DMS53 treated with DMSO at 0.1 percent for 48 hours (cell line): ENCODE measurements around the gene MGLL.

Source experiments
- DNase-seq: peaks from one replicate; lab custom pipeline; 2025; ENCODE audit not compliant: unreplicated experiment; lab: John Stamatoyannopoulos, UW

MGLL gene

DNA sequence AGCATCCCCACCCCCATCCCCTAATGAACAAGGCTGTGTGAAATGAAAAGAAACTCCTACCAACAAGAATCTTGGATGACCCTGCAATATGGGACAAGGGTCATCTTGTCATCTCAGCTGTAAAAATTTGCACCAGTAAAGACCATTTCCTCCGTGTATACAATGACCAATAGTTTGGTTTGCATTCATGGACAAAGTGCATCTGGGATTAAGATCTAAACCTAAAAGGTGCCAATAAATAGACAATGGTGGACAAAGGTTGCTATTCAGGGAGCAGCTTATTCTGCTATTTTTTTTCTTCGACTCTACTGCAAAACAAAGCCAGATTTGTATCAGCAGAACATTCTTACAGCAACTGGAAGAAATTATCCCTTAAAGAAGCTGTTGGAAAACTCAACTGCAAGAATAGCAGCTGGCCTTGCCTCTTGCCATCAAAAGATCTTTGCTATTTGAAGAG lies 8.0 kb downstream of the MGLL start:
- no peak for DNase-seq

DNA sequence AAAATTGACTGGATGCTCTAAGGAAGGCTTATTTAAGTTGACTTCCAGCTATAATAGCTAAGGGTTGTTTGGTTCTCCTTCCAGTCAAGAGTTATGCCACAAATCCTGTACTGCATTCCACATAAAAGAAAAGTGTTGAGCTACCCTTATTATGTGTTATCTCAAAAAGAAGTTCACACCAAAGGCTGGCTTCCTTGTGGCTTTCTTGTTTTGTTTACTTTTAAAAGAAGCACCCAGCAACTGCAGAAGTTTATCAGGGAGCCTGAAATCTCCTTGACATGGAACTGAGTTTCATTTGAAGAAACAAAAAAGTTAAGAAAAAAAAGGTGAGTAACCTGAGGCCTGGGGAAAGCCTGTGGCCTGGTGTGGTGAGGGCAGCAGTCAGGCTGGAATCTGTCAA lies 10.2 kb downstream of the MGLL start:
- no peak for DNase-seq

DNA sequence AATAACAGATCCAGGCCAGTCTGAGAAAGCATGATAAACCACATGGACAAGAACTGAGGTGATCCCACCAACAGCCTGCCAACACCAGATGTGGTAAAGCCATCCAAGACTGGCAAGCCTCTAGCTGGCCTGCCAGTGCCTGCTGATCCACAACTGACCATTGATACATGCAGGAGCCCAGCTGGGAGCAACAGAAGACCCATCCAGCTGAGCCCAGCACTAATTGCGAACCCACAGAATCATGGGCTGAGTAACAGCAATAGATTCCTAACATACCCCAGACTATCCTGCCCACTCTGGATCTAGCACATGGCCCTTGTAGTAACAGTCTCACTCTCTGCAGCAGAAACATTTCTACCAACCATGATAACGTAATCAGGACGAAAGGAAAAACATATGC lies 10.6 kb downstream of the MGLL start:
- DNase-seq = no peak

DNA sequence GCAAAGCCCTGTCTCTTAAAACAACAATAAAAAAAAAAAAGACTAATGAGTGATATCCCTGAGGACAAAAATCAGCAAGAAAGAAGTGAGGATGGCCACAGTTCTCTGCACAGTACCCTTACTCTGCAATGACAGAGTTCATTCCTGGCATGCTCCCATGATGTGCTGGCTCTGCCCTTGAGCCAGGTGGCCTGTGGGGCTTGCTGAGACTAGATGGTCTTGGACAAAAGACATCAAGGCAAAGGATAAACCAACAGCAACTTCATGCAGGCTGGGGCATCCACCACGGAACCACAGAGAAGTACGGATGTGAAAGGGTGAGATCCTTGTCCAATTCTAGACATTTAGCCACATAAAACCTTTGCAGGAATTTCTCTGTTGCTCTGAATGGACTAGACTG lies 12.7 kb downstream of the MGLL start:
- no peak for DNase-seq

DNA sequence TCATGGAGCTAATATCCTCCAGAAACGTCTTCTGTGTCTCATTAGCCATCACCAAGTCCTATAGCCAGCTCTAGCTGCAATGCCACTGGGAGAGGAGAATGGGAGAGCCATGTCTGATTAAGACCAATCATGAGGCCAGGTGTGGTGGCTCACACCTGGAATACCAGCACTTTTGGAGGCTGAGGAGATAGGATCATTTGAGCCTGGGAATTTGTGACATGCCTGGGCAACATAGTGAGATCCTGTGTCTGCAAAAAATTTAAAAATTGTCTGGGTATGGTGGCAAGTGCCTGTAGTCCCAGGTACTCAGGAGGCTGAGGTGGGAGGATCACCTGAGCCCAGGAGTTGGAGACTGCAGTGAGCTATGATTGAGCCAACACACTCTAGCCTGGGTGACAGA lies 13.1 kb downstream of the MGLL start:
- DNase-seq = no peak

DNA sequence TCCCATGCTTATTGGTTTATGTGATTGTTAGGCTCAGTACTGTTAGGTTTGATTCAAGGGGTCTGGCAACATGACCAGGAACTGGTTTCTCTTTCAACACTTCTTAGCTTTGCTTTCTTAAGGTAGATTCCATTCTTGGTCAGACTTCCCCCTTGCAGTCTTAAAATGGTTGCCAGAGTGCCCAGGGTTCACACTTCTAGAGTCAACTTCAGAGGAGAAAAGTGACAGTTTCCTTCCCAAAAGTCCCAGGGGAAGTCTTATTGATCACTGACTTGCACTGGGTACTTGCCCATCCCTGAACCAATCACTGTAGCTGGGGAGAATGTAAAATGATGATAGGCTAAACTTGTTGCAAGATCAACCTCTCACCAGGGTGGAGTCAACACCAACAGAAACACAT lies 14.1 kb downstream of the MGLL start:
- DNase-seq = no peak

DNA sequence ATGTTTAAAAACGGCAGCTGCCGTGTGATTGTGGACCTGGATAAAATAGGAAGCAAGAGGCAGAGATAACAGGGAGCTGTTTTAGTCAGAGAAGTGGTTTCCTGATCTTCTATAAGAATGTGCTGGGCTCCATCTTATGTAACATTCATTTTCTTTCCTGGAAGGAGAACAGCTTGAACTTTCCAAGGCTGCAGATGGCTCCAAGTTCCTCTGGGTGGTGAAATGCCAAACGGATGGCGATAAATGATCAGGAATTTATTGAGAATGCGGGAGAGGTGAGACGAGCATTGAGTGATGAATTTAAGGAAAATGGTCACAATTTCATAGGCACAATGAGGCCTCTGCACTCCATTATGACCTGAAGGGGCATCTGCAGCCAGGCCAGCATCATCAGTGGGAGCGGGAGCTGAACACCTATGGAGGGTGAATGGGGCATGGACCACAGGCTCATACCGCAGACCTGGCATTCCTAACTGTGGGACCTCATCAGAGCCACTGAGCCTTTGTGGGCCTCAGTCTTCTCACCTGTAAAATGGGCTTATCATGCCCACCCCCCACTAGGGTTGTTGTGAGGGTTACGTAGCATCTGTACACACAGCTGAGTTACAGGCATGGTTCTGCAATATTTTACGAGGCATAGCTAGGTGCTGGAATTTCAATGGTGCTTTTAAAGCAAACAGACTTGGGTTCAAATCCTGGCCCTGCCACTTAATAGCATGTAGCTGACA lies 17.1 kb downstream of the MGLL start:
- DNase-seq = no peak

DNA sequence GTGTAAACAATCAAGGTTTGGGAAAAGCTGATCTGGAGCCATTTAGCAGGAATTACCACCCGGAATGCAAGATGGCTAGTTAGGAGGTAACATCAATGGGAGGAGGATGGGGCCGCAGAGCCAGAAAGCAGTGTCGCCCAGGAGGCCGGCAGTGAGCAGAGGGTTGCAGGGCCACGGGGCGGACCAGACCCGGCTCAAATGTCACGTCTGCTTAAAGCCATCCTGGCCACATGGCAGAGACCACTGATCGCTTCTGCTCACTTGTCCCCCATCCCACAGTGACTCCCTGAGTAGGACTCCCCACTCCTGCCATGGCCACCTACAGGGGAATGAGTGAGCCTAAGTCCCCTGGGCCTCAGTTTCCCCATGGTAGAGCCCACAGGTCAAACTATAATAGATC lies 18.2 kb downstream of the MGLL start:
- DNase-seq = no peak

DNA sequence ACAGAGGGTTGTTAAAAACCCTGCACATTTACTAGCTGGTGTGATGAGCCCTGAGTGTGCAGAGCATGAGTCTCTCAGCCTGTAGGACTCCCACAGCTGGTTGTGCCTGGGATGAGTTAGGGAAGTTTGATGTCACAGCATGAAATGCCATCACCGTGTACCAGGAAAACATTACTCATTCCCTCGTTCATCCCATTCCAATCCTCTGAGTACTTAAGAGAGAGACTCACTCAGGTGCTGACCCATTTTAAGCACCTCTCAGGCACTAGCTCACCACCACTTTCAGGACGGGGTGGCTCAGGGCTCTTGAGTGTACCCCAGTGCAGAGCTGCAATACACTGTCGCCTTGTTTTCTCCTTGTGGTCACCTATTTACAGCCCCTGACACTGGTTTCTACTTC lies 18.7 kb downstream of the MGLL start:
- DNase-seq = no peak

DNA sequence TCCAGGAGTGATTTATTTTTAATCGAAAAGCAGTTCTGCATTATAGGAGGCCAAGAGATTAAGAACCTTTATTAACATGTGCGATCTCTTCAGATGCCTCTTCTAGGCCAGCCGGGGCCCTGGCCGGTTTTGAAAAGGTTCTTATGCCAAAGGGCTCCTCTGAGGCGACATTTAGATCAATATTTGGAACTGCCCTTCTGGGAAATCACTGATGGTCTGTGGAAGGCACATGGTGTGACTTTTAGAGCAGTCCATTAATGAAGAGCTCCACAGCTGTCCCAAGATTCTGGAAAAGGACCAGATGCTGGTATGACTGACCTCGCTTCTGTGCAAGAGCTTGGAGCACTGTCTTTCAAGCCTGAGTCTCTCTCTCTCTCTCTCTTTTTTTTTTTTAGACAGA lies 19.7 kb downstream of the MGLL start:
- no peak for DNase-seq

DNA sequence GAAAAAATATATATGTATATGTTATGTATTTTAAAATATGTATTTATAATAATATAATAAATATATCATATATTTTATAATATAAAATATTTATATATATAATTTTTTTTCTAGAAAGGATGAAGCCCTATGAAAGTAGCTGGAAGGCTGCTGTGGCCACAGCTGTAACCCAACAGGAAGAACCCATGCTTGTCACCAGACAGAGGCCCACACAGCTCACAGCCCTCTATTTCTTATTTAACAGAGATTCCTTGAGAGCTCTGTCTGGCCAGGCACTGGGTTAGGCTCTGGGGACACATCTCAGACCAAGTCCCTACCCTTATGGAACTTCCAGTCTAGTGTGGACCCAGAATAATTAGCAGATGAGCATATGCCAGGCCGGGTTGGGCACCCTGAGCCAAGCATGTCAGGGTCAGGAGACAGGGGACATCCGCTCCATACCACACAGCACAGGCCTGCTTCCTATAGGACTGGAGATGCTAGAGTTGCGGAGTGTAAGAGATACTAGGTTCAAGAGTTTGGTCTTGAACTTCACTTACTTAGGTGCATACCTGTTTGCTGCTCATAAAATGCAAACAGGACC lies 20.5 kb downstream of the MGLL start:
- no peak for DNase-seq

DNA sequence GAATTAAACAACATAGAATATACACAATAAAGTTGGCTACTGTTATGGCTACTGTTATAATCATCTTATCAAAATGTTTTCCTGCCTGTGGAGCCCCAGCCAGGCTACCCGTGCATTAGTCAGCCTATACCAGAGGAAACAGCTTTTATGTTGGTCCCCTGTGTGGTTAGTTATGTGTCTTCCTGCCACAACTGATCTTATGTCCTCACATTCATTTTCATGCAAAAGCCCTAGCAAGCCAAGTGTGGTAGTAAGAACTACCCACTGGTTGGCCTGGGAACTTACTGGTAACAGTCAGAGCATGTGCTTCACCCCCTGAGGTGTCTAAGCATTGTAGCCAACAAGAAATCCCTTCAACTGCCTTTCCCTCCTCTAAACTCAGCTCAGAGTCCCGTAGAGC lies 21.8 kb downstream of the MGLL start:
- no peak for DNase-seq

DNA sequence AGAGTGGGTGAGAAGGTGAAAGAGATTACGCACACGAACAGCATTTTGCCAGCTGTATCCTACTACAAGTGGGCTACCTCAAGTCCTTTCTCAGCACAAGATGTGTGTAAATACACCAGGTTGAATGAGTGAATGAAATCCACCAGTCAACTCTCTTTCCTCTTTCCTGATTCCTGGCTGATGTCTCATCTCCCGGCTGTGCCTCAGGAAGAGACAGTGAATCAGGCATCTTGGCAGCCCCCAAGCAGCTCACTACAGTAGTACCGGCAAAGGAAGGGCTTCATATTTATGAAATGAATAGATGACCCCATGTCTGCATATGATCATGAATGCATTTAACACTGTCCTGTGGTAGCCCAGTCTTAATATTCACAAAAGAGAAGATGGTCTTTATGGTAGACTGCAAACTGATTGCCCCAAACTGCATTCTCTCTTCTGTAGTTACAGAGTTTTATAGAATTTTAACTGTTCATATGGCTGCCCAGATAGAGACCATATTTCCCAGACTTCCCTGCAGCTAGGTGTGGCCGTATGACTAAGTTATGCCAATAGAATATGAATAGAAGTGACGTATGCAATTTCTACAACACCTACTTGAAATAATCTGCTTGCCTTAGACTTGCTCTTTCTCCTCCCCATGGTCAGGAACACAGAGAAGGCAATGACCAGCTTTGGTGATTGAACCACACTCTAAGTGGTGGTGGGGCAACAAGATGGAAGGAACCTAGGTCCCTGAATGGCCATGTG lies 22.7 kb downstream of the MGLL start:
- no peak for DNase-seq

DNA sequence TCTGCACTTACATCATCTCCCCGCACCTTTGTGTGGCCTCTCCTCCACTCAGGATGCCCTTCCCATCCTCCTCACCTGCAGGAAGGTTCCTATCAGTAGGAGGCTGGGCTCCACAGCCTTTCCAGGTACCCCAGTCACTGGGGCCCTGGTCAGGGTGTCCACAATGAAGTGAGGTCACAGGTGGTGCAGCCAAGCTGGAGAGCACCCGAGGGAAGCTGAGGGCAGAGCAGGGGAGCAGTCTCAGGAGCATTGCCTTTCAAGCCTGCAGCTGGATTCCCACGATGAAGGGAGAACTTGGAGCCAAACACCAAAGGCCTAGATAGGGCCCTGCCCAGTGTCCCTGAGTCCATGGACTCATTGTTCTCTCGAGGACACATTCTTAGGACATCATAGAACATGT lies 23.6 kb downstream of the MGLL start:
- no peak for DNase-seq

DNA sequence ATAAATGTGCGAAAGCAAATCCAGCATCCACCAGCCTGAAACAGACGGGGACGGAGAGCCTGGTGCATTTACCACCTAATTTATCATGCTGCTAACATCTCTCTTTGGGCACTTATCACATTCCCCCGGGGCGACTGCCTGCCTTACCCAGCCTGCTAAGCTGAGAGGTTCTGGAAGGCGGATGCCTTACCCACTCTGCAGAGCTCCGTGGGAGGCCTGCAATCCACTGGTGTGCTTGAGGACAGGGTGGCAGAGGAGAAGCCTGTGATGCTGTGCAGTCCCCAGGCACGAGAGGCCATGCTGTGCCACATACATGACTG lies 25.5 kb downstream of the MGLL start:
- no peak for DNase-seq

DNA sequence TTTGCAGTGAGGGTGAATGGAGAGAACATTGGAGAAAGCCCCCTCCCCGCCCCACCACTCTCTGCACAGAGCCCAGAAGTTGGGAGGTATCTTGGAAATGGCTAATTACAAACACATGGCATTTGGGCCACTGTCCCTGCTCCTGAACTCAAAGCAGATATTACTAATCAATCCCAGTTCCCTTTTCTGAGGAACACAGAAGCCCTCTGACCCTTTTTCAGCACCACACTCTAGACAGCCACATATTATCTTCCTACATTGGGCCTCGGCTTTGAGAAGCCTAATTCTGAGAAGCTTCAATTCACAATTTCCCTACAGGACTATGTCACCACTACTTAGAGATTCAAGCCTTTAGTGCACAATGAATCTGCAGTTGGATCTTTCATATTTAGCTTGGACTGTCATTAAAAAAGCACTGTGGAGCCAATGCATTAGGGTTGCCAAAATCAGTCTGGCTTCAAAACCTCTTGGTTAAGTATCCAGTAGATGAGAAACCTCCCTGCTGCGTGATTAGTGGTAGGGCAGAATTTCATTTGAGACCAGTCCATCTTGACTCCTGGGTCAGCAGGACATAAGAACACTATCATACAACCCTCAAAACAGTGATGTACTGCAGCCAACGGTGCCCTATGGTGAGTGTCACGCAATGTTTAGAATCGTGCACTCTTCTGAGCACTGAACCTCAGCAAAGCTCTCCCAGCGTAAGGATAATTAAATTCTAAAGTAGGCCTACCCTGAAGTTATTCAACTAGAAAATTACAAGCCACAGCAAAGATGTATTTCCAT lies 26.1 kb downstream of the MGLL start:
- no peak for DNase-seq

DNA sequence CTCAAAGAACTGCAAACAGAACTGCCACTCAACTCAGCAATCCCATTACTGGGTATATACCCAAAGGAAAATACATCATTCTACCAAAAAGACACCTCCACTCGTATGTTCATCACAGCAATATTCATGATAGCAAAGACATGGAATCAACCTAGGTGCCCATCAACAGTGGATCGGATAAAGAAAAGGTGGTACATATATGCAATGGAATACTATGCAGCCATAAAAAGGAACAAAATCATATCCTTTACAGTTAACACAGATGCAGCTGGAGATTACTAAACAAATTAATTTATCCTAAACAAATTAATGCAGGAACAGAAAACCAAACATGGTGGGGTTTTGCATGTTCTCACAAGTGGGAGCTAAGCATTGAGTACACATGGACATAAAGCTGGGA lies 27.3 kb downstream of the MGLL start:
- no peak for DNase-seq

DNA sequence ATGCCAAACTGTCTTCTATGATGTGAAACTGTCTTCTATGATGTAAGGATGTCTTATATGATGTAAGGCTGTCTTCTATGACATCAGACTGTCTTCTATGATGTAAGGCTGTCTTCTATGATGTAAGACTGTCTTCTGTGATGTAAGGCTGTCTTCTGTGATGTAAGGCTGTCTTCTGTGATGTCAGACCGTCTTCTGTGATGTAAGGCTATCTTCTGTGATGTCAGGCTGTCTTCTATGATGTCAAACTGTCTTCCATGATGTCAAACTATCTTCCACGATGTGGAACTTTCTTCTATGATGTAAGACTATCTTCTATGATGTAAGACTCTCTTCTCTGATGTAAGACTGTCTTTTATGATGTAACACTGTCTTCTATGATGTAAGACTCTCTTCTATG lies 27.9 kb downstream of the MGLL start:
- no peak for DNase-seq

DNA sequence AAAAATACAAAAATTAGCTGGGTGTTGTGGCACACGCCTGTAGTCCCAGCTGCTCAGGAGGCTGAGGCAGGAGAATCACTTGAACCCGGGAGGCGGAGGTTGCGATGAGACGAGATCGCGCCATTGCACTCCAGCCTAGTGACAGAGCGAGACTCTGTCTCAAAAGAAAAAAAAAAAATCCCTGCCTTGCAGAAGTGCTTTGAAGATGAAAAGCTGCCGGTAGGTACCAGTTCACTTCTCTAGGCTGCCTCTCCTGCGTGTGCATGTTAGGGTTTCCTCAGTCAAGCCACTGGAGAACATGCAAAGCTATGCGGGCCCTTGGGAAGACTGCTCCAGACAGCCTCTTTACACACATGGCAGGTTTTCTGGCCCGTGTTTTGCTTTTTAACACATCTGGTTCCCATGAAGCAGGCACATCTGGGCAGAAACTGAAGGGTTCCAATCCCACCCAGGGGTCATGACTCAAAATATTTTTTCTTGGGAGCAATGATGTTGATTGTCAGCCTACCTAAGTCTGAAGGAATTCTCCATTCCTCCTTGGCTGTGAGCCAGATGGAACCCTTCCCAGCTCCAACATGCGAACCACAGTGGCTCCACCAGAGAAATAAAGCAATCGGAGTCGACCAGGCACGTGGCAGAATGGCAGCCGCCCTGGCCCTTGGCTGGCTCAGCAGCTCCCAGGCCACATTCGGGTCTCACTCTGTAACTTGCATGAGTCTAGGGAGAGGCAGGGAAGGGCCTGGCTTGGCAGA lies 29.6 kb downstream of the MGLL start:
- DNase-seq = no peak

DNA sequence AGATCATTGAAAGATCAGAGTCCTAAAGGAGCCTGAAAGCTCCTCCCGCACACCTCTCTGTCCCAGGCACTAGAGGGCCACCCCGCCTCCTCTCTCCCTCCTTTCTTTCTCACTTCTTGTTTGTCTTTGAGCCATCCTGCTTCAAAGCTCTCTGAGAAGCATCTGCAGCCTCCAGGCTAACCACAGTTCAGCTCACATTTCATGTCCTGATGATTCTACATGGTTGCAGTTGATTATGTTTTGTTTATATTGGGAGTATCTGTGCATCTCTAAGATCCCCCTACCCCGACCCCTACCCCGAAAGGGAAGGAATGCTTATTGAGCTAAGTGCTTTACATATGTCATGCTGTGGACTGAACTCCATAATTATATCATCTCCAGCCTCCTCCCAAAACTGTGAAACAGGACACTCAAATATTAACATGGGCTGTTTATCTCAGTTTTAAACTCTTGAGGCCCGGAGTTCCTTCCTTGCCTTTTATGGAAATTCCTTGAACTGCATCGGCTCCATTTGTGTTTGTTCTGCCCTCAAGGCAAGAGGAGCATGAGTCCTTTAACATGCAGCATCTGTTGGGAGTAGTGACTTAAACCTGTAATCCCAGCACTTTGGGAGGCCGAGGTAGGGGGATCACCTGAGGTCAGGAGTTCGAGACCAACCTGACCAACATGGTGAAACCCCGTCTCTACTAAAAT lies 30.9 kb downstream of the MGLL start:
- DNase-seq = peak; percentile 4

DNA sequence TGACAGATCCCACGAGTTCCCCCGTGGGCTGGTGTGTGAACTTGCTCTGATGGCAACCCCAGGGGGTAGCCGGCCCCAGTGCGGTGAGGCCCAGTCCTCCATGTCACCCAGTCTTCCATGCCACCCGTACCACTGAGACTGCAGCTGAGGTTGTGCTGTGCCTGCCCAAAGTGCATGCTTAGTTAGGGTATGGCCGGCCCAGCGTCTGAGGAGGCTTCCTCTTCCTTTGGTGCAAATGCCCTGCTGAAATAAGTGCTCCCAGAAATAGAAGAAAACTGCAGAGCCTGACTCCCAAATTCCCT lies 31.5 kb downstream of the MGLL start:
- DNase-seq = no peak
